GM04503 (cell line): ENCODE results near the gene TBCA.

ENCODE experiments used
- DNase-seq: peaks from one replicate; pipeline ENCODE4 v3.0.0-alpha.2; 2012; ENCODE audit warnings: low read depth

The TBCA gene, protein sequence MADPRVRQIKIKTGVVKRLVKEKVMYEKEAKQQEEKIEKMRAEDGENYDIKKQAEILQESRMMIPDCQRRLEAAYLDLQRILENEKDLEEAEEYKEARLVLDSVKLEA

GRCh38 chr5:77775790-77776553 is at the start of gene TBCA:
TSS of gene TBCA (minus strand) at chr5:77776339. CDS start at chr5:77776257, 82 bp downstream.
- DNase-seq = peak; percentile 57

GRCh38 chr5:77824981-77825380 is 48.8 kb upstream of the TBCA start:
- DNase-seq = no peak

DNA sequence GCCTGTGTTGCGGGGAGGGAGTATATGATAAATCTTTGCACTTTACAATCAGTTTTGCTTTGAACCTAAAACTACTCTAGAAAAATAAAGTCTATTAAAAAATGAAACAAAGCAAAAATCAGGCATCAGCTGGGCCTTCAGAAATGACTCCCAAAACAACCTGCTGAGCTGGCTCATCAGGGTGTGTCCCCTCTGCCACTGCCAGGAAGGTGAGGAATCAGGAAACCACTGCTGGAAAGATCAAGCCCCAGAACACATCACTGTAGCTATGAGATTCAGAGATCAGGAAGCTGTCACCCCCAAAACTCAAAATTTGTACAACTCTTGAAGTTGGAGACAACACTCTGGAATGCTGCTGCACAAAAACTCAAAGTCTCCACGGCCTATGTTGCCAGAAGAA is 40.5 kb upstream of the TBCA start:
- DNase-seq = no peak

DNA sequence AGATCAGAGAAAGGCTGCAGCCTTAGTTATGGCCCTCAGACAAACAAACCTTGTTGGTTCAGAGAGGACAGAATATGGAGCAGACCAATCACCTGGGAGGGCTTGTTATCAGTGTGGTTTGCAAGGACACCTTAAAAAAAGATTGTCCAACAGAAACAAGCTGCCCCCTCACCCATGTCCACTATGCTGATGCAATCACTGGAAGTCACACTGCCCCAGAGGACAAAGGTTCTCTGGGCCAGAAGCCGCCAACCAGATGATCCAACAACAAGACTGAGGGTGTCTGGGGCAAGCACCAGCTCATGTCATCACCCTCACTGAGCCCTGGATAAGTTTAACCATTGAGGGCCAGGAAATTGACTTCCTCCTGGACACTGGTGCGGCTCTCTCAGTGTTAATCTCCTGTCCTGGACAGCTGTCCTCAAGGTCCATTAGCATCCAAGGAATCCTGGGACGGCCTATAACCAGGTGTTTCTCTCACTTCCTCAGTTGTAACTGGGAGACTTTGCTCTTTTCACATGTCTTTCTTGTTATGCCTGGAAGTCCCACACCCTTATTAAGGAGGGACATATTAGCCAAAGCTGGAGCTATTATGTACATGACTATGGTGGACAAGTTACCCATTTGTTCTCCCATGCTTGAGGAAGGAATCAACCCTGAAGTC is 36.9 kb upstream of the TBCA start:
- DNase-seq = no peak

- DNase-seq = no peak
These were observed 30.2 kb upstream of the TBCA start for GRCh38 chr5:77806213-77806843.

DNA sequence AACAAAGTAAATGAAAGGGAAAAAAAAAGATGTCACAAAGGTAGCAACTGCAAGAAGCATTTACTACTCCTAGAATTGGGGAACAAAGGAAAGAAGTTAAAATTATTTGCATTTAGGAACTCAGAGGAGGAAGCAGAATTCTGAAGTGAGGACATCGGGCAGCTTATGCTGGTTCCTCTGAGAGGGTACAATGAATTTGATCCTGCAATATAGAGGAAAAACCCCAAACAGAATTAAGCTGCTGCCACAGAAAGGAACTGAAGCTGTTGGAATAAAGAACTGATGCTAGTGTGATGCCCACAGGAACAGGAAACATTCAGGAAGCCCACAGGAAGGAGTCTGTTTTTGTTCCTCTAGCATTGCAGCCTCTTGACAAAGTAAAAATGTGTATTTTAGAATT is 22.3 kb upstream of the TBCA start:
- DNase-seq = no peak

- DNase-seq = no peak
These were observed 21.0 kb upstream of the TBCA start for GRCh38 chr5:77797136-77797535.

- no peak for DNase-seq
These were observed 19.7 kb upstream of the TBCA start for GRCh38 chr5:77795846-77796245.

DNA sequence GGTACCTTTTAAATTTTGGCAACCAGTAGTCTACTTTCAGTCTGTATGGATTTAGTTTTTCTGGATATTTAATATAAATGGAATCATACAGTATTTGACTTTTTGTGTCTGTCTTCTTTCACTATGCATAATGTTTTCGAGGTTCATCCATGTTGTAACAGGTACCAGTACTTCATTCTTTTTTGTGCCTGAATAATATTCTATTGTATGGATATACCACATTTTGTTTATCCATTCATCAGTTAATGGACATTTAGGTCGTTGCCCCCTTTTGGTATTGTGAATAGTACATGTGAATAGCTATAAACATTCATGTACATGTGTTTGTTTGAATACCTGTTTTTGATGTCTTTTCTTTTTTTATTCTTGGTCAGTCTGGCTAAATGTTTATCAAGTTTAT is 19.1 kb upstream of the TBCA start:
- no peak for DNase-seq

DNA sequence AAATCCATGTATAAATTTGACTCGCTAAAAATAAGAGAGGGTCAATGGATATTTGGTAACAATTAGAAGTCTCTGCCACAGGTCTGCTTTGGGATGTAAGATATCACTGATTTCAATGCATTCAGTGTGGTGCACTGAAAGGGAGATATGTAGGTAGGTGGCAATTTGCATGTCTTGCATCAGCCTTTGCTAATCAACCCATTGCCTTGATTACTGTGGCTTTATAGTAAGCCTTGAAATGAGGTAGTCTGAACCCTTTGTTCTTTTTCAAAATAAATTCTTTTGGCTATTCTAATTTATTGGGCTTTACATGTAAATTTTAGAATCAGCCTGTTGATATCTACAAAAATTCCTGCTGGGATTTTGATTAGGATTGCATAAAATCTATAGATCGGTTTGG is 15.8 kb upstream of the TBCA start:
- DNase-seq = no peak

- no peak for DNase-seq
These were observed 15.2 kb upstream of the TBCA start for GRCh38 chr5:77791356-77791755.

DNA sequence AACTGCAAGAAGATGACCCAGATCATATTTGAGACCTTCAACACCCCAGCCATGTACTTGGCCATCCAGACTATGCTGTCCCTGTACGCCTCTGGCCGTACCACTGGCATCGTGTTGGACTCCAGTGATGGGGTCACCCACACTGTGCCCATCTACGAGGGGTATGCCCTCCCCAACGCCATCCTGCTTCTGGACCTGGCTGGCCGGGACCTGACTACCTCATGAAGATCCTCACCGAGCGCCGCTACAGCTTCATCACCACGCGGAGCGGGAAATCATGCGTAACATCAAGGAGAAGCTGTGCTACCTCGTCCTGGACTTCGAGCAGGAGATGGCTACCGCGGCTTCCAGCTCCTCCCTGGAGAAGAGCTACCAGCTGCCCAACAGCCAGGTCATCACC is 9.1 kb upstream of the TBCA start:
- DNase-seq = no peak

DNA sequence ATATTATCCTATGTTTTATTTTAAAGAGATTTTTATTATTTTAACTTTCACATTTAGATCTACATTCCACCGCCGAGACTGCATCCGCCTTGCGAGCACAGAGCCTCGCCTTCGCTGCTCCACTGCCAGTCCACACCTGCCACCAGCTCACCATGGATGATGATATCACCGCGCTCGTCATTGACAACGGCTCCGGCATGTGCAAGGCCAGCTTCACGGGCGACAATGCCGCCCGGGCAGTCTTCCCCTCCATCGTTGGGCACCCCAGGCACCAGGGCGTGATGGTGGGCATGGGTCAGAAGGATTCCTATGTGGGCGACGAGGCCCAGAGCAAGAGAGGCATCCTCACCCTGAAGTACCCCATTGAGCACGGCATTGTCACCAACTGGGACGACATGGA is 8.6 kb upstream of the TBCA start:
- no peak for DNase-seq

DNA sequence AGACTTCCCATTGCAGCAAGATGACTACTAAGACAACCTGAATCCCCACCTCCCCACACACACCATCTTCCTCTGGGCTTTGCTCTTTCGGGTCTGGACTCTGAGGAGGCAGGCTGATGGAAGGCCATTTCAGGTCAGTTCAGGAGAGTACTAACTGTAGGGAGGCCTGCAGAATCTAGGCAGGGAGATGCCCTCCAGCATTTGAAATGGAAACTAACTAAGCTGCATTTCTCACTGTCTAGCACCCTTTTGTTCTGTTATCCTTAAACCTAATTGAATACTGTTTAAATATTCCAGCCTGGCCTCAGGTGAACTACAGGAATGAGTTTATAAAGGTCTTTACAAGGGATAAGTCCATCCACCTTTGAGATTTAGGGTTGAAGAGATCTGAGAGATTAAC is 4.9 kb upstream of the TBCA start:
- DNase-seq = no peak

DNA sequence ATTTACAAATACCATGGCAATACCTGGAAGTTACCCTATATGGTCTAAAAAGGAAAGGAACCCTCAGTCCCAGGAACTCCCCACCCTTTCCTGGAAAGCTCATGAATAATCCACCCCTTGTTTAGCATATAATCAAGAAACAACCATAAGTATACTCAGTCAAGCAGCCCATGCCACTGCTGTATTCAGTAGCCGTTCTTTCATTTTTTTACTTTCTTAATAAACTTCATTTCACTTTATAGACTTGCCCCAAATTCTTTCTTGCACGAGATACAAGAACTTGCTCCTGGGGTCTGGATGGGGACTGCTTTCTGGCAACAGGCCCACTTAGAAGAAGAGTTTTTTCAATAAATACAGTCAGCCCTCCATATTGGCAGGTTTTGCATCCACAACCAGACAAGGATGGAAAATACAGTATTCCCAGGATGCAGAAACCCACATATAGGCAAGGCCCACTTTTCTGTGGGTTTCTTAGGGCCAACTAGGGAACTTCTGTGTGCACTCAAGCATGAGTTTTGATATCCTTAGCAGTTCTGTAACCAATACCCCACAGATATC is 2.8 kb upstream of the TBCA start:
- no peak for DNase-seq

DNA sequence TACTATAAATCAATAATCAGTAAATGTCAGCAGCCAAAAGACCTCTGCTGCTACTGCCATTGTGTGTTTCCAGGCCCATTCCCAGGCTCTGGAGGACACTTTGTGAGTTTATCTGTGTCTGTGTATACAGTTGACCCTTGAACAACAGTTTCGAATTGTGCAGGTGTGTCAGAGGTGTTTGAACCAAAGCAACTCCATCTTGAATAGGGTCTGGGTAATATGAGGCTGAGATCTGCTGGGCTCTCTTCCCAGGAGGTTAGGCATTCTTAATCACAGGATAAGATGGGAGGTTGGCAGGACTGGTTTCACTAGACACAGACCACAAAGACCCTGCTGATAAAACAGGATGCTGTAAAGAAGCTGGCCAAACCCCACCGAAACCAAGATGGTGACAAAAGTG is 2.3 kb upstream of the TBCA start:
- no peak for DNase-seq

- DNase-seq = no peak
These were observed 1.8 kb upstream of the TBCA start for GRCh38 chr5:77777911-77778310.

GRCh38 chr5:77777281-77777892 is 1.2 kb upstream of the TBCA start:
- DNase-seq = no peak

- no peak for DNase-seq
These were observed 541 bp upstream of the TBCA start for GRCh38 chr5:77776554-77777206.

GRCh38 chr5:77774981-77775789 is 954 bp downstream of the TBCA start:
- peak; percentile 0 for DNase-seq

DNA sequence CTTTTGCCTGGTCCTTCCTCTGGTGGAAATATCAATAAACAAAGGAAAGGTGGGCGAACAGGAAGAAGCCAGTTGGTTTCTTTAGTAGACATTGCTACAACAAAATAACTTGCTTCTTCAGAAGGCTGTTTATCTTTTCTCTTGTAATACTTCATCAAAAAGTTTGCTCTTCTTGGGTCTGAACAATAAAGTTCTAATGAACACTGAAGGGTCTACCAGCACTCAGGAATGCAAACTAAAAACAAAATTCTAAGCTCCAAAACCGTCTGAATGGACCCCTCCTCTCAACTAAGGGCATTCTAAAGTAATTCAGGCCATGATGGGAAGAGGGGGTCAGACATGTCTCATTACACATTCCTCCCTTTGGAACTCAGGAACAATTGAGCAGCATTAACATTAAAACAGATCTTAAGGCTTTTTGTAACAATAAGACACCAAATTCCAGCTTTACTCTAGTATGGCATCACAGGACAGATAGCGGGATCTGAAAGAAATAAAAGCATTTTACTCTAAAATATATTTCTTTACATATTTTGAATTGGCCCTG is 2.3 kb downstream of the TBCA start:
- DNase-seq = no peak
